ENCODE results near the gene RPL15. TPM values are rescaled to one million over a fixed set of nuclear protein-coding genes. Genes with fewer than 3 reads are reported as not detected.

The RPL15 gene
- total and polyA plus RNA-seq, 2 of the 8 experiments (the other 6 are each of a cell fraction or from before 2014, with no cell fraction given): 2,819 to 6,473 TPM

DNA sequence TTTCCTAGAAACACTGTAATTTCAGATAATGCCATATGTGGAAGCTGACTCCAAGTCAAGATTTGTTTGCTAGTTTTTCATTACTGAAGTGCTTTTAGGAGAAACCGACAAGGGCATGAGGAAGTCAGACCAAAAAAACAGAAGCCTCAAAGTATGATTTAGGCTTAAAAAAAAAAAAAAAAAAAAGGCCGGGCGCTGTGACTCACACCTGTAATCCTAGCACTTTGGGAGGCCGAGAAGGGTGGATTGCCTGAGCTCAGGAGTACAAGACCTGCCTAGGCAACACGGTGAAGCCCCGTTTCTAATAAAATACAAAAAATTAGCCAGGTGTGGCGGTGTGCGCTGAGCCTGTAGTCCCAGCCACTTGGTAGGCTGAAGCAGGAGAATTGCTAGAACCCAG, 11.6 kb downstream of the RPL15 start:
- no peak overlapping the region for H2BK20ac ChIP-seq (ENCODE audit: low read length)
- TF ChIP-seq HDAC6 (IDR thresholded peaks at IDR 0.05; ENCODE audit: low read depth, low read length) (no peak), SP4 (IDR thresholded peaks at IDR 0.05; ENCODE audit: low read length) (no peak), SIRT6 (IDR thresholded peaks at IDR 0.05; ENCODE audit: low read length) (no peak), TAF1 (IDR thresholded peaks at IDR 0.05; ENCODE audit: low read depth, low read length) (no peak), JUN (IDR thresholded peaks at IDR 0.05; ENCODE audit: low read depth, low read length) (no peak), MAFK (IDR thresholded peaks at IDR 0.05; ENCODE audit: low read depth, low read length) (no peak)
- TF ChIP-seq, protein P1, sequence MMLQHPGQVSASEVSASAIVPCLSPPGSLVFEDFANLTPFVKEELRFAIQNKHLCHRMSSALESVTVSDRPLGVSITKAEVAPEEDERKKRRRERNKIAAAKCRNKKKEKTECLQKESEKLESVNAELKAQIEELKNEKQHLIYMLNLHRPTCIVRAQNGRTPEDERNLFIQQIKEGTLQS (IDR thresholded peaks at IDR 0.05; ENCODE audit: insufficient read depth, low read depth, low read length): no peak
- no peaks in the 10 kb centered on the region for H3K36me3 ChIP-seq (ENCODE audit: control insufficient read depth in 2 of 4, insufficient read depth in 4 of 4, low read length in 3 of 4)
- H3K4me2 ChIP-seq (ENCODE audit: insufficient read depth in 1 of 2, low read depth in 2 of 2, low read length in 2 of 2): no peak overlapping the region
- H4K91ac ChIP-seq (replicated peaks; ENCODE audit: insufficient read length, low read length): no peak overlapping the region
- H2BK15ac ChIP-seq (ENCODE audit: low read length): no peak overlapping the region
- no peak for FAIRE-seq
- ChIA-PET CTCF (ENCODE audit: partially characterized antibody) (interaction anchor here (0.6 to 3.1 kb wide), 5 partner anchors 11 to 1512 kb away, joined by 3 to 21 read pairs (median 3); partner anchors contain the start of genes NKIRAS1 and RPL15), POLR2A (ENCODE audit: partially characterized antibody) (interaction anchor here (19.1 kb wide), 1 partner anchor 8 kb away, joined by 363 read pairs; the partner anchor contains the start of genes NKIRAS1 and RPL15)
- no peak overlapping the region for H3K9ac ChIP-seq (replicated peaks in 1 of 4; ENCODE audit: extremely low read depth in 1 of 4, low read depth in 3 of 4, low read length in 3 of 4)
- H3K27ac ChIP-seq (ENCODE audit: low read depth, low read length): no peak overlapping the region
- H2BK5ac ChIP-seq (ENCODE audit: low read depth, low read length): no peak overlapping the region
- no peaks in the 10 kb centered on the region for H3K79me2 ChIP-seq (ENCODE audit: control insufficient read depth in 1 of 2, insufficient read depth in 2 of 2, low read length in 2 of 2)
- H3K14ac ChIP-seq (ENCODE audit: insufficient read length): no peak overlapping the region
- H4K20me1 ChIP-seq (replicated peaks in 1 of 2; ENCODE audit: control insufficient read depth in 1 of 2, insufficient read depth in 2 of 2, low read length in 2 of 2): no peaks in the 10 kb centered on the region
- peaks cover 0 to 2% (median 0%) of the 10 kb centered on the region in 4 experiments; a peak in 1 of 7 replicates for H3K4me1 ChIP-seq (replicated peaks in 1 of 4; ENCODE audit: control insufficient read depth in 3 of 4, insufficient read depth in 4 of 4, low read length in 3 of 4)
- H3K18ac ChIP-seq (ENCODE audit: extremely low read depth, low read length): no peak overlapping the region
- H3K23ac ChIP-seq (ENCODE audit: insufficient read length): no peak overlapping the region
- H2AFZ ChIP-seq (ENCODE audit: low read length): no peak overlapping the region
- H3K23me2 ChIP-seq (ENCODE audit: low read depth, low read length): no peaks in the 10 kb centered on the region; the same call in 1 of the 2 replicates
- no peak overlapping the region for H4K8ac ChIP-seq (ENCODE audit: extremely low read depth, insufficient read depth, low read length)
- no peak overlapping the region for H2BK12ac ChIP-seq (ENCODE audit: low read depth, low read length)
- no peak overlapping the region for H3K56ac ChIP-seq (replicated peaks; ENCODE audit: insufficient read length, low read depth, low read length)
- H2BK120ac ChIP-seq (replicated peaks; ENCODE audit: low read depth, low read length): no peak overlapping the region
- no peak for DNase-seq (ENCODE audit: low read depth in 1 of 2, low spot score in 2 of 2)
- H4K5ac ChIP-seq (ENCODE audit: insufficient read length, low read depth, low read length): no peak overlapping the region
- H3K27me3 ChIP-seq (replicated peaks in 1 of 4; ENCODE audit: control insufficient read depth in 3 of 4, extremely low read depth in 1 of 4, insufficient read depth in 3 of 4, low read length in 3 of 4): no peaks in the 10 kb centered on the region
- WGBS, 2 experiments (ENCODE audit: extremely low coverage in 1 of 2, insufficient coverage in 1 of 2, insufficient read length in 1 of 2, insufficient replicate concordance in 2 of 2, low coverage in 1 of 2, low lambda C conversion rate in 2 of 2, missing lambda C conversion rate in 1 of 2): 88% methylated on average over 6 of the region's 8 CpGs; no CpG with 5 or more reads in 1 of the 2 experiments
- H2AK5ac ChIP-seq (ENCODE audit: low read depth, low read length): no peak overlapping the region
- no peak overlapping the region for H3K4me3 ChIP-seq (ENCODE audit: extremely low read depth in 1 of 4, insufficient read depth in 2 of 4, low read depth in 3 of 4, low read length in 4 of 4)
- H3K4ac ChIP-seq (replicated peaks; ENCODE audit: insufficient read length, low read depth, low read length): no peak overlapping the region
- no peaks in the 10 kb centered on the region for H3K9me3 ChIP-seq (ENCODE audit: insufficient read depth in 2 of 2, low read depth in 1 of 2, low read length in 1 of 2)
- H3K79me1 ChIP-seq (ENCODE audit: low read depth, low read length): no peaks in the 10 kb centered on the region

Measured in H1 (cell line).